Amniotic stem cell (primary cell): ENCODE results near the gene GLYR1.

Source experiments
- DNase-seq: peaks from one replicate; lab custom pipeline; 2025; lab: John Stamatoyannopoulos, UW

Gene GLYR1

DNA sequence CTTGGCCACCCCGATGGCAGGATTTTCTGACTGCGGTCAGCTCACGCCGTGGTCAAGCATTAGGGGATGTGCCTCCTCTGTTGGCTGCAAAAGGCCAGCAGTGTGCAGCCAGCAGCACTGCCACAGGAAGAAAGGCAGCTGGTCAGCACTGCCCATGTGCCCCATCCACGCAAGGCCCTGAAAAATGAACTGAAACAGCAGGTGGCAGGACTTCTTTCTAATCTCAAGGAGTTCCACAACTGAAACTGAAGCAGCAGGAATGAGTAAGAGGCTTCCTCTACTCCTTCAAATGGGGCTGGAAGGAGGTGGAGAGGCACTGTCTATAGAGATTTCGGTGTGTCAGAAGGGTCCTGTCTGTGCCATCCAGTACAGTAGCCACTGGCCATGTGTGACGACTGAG lies 83.3 kb downstream of the GLYR1 start:
- DNase-seq, result no peak

DNA sequence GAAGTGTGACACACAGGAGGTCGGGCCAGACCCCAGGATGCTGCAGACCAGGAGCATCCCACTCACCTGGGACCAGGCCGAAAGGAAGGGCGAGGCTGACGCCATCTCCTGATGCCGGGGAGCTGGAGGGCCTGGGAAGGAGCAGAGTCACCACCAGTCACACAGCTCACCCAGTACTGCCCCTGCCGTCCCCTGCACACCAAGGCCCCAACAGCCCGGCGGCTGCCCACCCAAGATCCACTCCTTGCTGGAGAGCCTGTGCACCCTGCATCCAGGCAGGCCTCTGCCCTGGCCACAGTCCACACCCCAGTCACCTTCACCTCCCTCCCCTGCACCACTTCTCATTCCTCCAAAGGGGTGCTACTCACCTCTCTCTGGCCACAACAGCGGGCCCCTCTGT lies 84.9 kb downstream of the GLYR1 start:
- DNase-seq, result no peak

DNA sequence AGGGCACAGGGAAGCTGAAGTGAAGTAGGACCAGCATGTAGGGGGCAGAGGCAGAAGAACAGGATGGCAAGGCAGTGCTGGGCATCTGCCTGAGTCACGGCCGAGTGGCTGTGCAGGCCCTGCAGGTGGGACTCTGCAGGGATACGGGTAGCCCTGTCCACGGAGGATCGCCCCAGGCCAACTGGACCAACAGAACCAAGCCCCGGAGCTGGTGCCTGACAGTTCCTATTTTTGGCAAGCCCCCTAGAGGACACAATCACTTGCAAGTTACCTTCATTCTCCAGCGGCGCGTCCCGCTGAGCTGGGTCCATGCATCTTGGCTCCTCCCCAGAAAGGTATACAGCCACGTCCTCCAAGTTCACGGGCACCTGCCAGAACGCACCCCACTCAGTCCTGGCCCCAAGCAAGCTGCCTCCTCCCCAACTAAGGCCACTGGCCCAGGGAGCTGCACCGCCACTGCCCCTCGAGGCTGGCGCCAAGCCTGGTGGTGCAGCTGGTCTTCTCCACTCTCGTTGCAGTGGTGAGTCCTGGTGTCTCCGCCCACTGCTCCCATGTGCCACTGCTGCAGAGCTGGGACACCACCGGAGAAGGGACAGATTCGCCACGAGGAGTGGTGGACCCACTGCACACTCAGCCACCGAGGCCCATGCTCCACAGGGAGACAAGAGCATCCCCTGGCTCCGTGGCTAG lies 86.7 kb downstream of the GLYR1 start:
- no peak for DNase-seq

DNA sequence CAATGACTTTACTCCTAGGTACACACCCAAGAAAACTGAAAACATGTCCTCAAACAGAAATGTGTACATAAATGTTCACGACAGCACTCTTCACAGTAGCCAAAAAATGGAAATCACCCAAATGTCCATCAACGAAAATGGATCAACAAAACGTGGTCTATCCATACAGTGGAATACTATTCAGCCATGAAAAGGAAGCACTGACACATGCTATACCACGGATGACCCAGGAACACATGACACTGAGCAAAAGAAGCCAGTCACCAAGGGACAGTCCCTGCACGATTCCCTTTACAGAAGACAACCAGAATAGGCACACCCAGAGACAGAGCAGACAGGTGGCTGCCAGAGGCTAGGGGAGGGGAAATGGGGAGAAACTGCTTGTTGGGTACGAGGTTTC lies 91.4 kb downstream of the GLYR1 start:
- no peak for DNase-seq

DNA sequence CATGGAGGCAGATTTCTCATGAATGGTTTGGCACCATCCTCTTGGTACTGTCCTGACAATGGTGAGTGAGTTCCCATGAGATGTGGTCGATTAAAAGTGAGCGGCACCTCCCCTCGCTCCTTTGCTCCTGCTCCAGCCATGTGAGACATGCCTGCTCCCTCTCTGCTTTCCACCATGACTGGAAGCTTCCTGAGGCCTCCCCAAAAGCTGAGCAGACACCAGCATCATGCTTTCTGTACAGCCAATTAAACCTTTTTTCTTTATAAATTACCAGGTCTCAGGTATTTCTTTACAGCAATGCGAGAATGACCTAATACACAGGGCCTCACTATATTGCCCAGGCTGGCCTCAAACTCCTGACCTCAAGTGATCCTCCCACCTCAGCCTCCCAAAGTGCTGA lies 92.2 kb downstream of the GLYR1 start:
- DNase-seq, result no peak

DNA sequence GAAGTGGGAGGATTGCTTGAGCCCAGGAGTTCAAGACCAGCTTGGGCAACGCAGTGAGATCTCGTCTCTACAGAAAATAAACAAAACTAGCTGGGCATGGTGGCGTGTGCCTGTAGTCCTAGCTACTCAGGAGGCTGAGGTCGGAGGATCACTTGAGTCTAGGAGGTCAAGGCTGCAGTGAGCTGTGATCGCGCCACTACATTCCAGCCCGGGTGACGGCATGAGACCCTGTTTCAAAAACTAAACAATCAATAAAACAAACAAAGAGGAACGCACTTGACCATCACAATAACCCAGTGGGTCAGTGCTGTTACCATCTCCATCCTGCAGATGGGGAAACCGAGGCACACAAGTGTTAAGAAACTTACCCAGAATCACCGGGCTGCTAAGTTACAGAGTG lies 93.9 kb downstream of the GLYR1 start:
- DNase-seq, result no peak
